Vagina (tissue), 2 donors: Measurements from ENCODE around the gene AGPAT3.

Source experiments
- POLR2AphosphoS5 ChIP-seq, 2 donors: sonication (generic); formaldehyde crosslinking; IDR thresholded peaks; one replicate each; pipeline ENCODE4 v1.9.0; 2017; ENCODE audit warnings: antibody characterized with exemption in 2 of 2, mild to moderate bottlenecking in 2 of 2, low read depth in 1 of 2; ENCODE audit not compliant: insufficient read depth in 1 of 2
- TF ChIP-seq, protein P1 (sequence below), 3 experiments: fragments of 450-650 bp in 2 of 3; fragments of 200-600 bp in 1 of 3; sonication (generic) in 1 of 3; IDR thresholded peaks; one replicate each; pipeline ENCODE4 v1.5.1; 2017 to 2019; ENCODE audit warnings: antibody characterized with exemption in 3 of 3, mild to moderate bottlenecking in 2 of 3, moderate library complexity in 2 of 3

DNA sequence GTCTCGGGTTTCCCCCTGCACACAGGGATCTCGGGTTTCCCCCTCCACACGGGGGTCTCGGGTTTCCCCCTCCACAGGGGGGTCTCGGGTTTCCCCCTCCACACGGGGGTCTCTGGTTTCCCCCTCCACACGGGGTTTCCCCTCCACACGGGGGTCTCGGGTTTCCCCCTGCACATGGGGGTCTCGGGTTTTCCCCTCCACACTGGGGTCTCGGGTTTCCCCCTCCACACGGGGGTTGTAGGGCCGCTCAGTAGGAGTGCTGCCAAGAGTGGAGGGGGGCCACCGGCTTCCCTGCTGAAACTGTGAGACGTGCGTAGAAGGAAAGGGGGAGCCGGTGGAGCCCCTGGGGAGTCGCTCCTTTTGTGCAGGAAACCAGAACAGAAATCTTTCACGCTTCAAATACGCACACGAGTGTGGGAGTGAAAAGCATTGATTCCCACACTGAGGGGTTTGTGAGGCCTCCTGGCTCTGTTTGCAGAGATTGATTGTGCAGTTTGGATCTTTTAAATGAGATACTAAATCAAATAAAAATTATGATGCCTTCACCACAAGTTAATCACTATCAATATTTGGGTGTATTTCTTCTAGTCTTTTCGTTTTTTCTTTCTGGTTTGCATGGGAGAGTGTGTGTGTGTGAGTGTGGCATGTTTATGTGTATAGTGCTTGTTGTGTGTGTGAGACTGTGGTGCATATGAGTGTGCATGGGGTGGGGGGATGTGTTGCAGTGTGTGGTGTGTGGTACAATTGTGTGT is 92.8 kb downstream of the AGPAT3 start:
- no peak for TF ChIP-seq POLR2AphosphoS5 (IDR thresholded peaks at IDR 0.05; ENCODE audit: insufficient read depth in 1 of 2, low read depth in 1 of 2)
- TF ChIP-seq, protein P1, sequence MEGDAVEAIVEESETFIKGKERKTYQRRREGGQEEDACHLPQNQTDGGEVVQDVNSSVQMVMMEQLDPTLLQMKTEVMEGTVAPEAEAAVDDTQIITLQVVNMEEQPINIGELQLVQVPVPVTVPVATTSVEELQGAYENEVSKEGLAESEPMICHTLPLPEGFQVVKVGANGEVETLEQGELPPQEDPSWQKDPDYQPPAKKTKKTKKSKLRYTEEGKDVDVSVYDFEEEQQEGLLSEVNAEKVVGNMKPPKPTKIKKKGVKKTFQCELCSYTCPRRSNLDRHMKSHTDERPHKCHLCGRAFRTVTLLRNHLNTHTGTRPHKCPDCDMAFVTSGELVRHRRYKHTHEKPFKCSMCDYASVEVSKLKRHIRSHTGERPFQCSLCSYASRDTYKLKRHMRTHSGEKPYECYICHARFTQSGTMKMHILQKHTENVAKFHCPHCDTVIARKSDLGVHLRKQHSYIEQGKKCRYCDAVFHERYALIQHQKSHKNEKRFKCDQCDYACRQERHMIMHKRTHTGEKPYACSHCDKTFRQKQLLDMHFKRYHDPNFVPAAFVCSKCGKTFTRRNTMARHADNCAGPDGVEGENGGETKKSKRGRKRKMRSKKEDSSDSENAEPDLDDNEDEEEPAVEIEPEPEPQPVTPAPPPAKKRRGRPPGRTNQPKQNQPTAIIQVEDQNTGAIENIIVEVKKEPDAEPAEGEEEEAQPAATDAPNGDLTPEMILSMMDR (IDR thresholded peaks at IDR 0.05), result no peak
